Pons (tissue), 1 donor: ENCODE results near the gene ABCA13.

Source experiments
- DNase-seq: peaks from one replicate; pipeline ENCODE4 v3.0.0-alpha.2; 2016; ENCODE audit warnings: low spot score

ABCA13 gene

DNA sequence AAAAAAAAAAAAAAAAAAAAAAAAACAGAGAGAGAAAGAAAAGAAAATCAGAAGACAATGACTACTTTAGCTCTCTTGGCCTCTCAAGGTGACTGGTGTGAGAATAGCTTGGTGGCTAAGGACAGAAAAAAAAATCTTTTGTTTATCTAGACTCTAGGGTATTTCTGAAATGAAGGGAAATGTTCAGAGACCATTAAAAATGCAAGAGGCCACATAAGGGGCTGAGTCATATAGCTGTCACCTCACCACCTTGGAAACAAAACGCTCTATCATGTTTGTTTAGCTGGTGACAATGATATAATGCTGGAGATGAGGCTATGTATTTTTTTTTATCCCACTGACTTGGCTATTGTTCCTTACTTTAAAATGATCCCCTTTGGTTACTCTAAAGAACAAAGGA lies 466.1 kb downstream of the ABCA13 start:
- no peak for DNase-seq

DNA sequence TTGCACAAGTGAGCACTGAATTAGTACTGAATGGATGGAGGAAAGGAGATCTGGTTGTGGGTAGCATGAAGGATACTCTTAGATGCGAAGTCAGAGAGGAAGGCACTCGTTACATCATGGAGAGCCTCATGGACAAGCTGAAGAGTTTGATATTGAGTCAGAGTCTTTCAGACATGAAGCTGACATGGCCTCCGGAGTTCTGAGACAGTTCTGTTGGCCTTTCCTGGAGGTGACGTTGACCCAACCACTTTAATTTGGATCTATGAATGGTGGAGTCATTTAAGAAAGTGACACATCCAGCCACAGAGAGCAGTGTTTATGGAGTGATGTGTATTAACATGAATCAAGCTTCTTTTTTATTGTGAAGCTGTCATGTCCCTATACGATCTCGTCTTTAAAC lies 466.8 kb downstream of the ABCA13 start:
- no peak for DNase-seq

DNA sequence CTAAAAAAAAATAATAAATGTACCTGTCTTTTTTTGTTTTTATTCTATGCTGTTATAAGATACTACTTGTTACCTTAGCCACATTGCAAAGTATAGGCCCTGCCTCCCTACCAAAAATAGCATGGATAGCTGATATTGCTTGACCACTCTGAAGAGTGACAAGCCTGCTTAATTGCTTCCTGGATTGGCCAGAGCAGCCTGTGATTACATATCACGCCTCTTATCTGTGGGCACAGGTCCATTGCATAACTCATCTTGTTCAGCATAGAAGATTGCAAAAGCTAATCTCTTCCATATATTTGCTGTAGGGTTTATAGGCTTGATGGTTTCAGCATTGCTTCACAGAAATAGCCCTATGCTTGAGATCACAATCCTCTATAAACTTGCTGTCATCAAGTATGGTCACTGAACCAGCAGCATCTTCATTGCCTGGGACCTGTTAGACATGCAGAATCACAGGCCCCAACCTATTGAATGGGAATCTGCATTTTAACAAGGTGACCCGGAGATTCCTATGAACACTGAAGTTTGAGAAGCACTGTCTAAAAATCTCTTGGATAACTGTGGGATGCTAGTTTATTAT lies 472.3 kb downstream of the ABCA13 start:
- DNase-seq, result no peak

- no peak for DNase-seq
Observed at GRCh38 chr7:48658138-48658537, 486.9 kb downstream of the ABCA13 start.

GRCh38 chr7:48660306-48660870 lies 489.1 kb downstream of the ABCA13 start:
- no peak for DNase-seq

DNA sequence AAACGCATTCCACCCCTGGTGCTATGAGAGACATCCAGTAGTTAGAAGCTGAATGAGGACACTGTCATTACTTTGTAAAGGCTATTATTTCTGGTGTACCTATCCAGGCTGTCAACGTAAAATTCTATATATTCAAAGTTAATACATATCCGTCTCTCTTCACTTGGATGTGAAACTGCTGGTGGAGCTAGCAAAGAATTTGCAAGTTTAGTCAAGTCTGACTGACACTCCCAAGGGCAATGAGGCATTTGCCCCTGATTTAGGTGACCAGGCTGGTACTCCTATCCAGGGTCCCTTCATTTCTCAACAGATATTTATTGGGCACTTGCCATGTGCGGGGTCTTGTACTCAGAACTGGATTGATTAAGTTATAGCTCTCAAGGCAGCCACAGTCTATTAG lies 493.0 kb downstream of the ABCA13 start:
- no peak for DNase-seq

- DNase-seq, result no peak
Observed at GRCh38 chr7:48665353-48666135, 494.3 kb downstream of the ABCA13 start.

DNA sequence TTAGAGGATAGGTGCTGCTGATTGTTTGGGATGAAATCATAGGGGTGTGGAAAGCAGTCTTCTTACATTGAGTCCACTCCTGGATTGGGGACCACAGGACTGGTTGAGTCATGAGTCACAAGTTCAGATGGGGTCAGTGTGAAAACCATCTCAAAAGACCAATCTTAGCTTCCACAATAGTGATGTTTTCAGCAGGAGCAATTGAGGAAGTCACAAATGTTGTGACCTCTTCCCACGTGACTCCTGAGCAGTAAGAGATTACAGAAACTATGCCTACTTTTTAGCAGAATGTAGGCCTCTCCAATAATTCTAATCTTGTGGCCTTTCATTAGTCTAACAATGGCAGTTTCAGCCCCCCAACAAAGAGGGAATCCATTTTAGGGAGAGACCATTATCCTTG lies 496.1 kb downstream of the ABCA13 start:
- DNase-seq, result no peak

DNA sequence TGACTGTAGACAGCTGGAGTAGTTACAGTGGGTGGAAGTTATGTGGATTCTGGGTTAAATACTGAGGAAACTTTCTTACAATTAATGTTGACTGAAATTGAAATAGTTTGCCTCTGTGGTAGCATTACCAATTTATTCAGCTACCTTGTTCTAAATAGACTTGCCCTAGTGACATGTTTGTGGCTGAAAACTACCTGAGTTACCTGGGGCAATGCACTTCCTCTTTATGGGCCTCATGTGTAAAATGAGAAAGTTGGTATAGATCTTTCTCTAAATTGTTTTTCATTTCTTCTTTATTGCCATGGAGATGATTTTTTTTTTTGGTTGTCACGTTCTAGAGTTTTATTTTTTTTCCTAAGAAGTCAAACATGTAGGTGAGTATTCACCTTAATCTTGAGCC lies 500.4 kb downstream of the ABCA13 start:
- no peak for DNase-seq

DNA sequence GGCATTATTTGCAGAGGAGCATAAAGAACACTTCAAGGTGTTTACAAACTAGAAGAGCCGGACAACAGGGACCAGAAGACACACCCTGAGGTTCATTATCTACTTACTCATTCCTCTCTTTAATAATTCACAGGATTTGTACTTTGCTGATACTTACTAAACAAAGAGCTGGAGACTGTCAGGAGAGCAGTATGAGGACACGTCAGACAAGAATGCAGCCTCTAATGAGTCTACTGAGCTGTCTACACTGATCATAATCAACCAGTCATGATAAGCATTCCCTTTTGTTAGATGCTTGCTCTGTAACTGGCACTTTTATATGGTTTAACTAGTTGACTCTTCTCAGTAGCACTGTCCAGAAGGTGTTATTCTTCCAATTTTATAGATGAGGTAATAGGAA lies 509.7 kb downstream of the ABCA13 start:
- no peak for DNase-seq

- DNase-seq, result peak; percentile 55
Observed at GRCh38 chr7:48691788-48692187, 520.5 kb downstream of the ABCA13 start.
